Adipose tissue (tissue), 3 donors: Measurements from ENCODE around the gene ASB14. TPM values are rescaled to one million over a fixed set of nuclear protein-coding genes. Genes with fewer than 3 reads are reported as not detected.

ENCODE experiments used
- polyA plus RNA-seq, 3 donors: library from polyadenylated mRNA; stranded (reverse); fragments of 200-250 nt; gene quantifications; one replicate each; pipeline ENCODE4 v1.2.3, GENCODE V29; 2013
- donor health status: healthy with polysubstance abuse.
- donor health status: Bipolar disorder and iron deficiency.
- donor health status: healthy.

Gene ASB14
- polyA plus RNA-seq, 3 donors, result not detected

Other genes with a start within 250 kb of the ASB14 start
- gene SPATA12, start 232.0 kb downstream of the ASB14 start, polyA plus RNA-seq, result under 1 TPM in 1 of 3 donors, not detected in 2; 0.11 TPM
- 1 to 10 TPM in 1 of 3 donors, under 1 TPM in 2; 0.60 to 3.1 (median 0.85) TPM for gene IL17RD, start 127.3 kb downstream of the ASB14 start, polyA plus RNA-seq
- gene HESX1, start 92.7 kb downstream of the ASB14 start, polyA plus RNA-seq, result under 1 TPM; 0.56 to 0.64 (median 0.61) TPM
- 10 to 100 TPM; 16.2 to 21.9 (median 19.5) TPM for gene APPL1, start 65.0 kb downstream of the ASB14 start, polyA plus RNA-seq